Small intestine (tissue), 7 donors: ENCODE results near the gene NXNL1. TPM values are rescaled to one million over a fixed set of nuclear protein-coding genes. Genes with fewer than 3 reads are reported as not detected.
"Not testable (repeated sequence)": the region's sequence is repeated elsewhere in the genome, so short reads cannot be mapped to it uniquely, and the experiment has no call there.

Source experiments
- DNase-seq, 2 donors: peaks; one replicate each; pipeline versions ENCODE4 v3.0.0 to v3.0.0-alpha.2; 2013
- FAIRE-seq: peaks from 2 replicates; lab custom pipeline; 2012; peaks lifted over from hg19 to GRCh38; lab: Jason Lieb, UNC
- H3K27ac ChIP-seq, 3 donors: one replicate each; pipeline ENCODE4 v1.5.1; 2013; ENCODE audit warnings: low read length in 2 of 3, mild to moderate bottlenecking in 2 of 3, control low read depth in 1 of 3, inconsistent platforms in 1 of 3, low read depth in 1 of 3, moderate library complexity in 1 of 3
- H3K27me3 ChIP-seq, 3 donors: one replicate each; pipeline ENCODE4 v1.6.1; 2013; ENCODE audit warnings: low read length in 3 of 3, inconsistent platforms in 1 of 3; ENCODE audit not compliant: control insufficient read depth in 3 of 3, insufficient read depth in 3 of 3
- H3K36me3 ChIP-seq, 3 donors: one replicate each; pipeline ENCODE4 v1.6.1; 2013; ENCODE audit warnings: low read length in 3 of 3, inconsistent platforms in 1 of 3, low read depth in 1 of 3, mild to moderate bottlenecking in 1 of 3, moderate library complexity in 1 of 3; ENCODE audit not compliant: control insufficient read depth in 3 of 3, insufficient read depth in 2 of 3
- H3K4me1 ChIP-seq, 3 donors: one replicate each; pipeline ENCODE4 v1.6.1; 2013; ENCODE audit warnings: low read length in 2 of 3, inconsistent platforms in 1 of 3, low read depth in 1 of 3, mild to moderate bottlenecking in 1 of 3, moderate library complexity in 1 of 3; ENCODE audit not compliant: control insufficient read depth in 3 of 3, insufficient read depth in 2 of 3
- H3K4me3 ChIP-seq, 3 donors: one replicate each; pipeline ENCODE4 v1.5.1; 2013; ENCODE audit warnings: low read length in 3 of 3, control low read depth in 1 of 3, inconsistent platforms in 1 of 3, low read depth in 1 of 3, mild to moderate bottlenecking in 1 of 3, moderate library complexity in 1 of 3
- H3K9me3 ChIP-seq, 2 donors: one replicate each; pipeline ENCODE4 v1.6.1; 2013; ENCODE audit warnings: low read depth in 1 of 2, low read length in 1 of 2; ENCODE audit not compliant: control insufficient read depth in 2 of 2, insufficient read depth in 1 of 2
- WGBS, 3 donors: extraction: QIAGEN DNeasy Blood & Tissue Kit; methylation state at CpG; one replicate each; pipeline ENCODE4 v1.1.7; 2013; 5-methylcytosine and 5-hydroxymethylcytosine counted together
- polyA plus RNA-seq, 4 donors: library from polyadenylated mRNA; stranded (reverse) in 3 of 4; unstranded in 1 of 4; fragments of 200-250 nt in 3 of 4; fragments of 120-200 nt in 1 of 4; gene quantifications; one replicate each; pipeline versions ENCODE4 v1.2.1 to v1.2.3, GENCODE V29; 2013
- donor health status: healthy with polysubstance abuse.
- donor health status: control.
- donor health status: control.
- donor health status: Bipolar disorder and iron deficiency.
- donor health status: healthy.

The NXNL1 gene
- polyA plus RNA-seq, 4 donors, result not detected

DNA sequence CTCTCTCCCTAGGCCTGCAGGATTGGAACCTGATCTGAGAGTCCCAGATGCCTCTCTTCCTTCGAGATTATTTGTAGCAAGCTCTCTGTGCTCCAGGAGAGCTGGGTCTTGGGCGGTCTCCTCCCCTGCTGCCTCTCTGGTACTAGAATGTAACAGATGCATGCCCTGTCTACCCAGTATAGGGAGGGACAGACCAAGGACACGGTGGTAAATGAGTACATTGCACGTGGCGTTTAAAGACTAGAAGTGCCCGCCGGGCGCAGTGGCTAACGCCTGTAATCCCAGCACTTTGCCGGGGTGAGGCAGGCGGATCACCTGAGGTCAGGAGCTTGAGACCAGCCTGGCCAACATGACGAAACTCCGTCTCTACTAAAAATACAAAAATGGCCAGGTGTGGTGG lies 21.3 kb upstream of the NXNL1 start:
- 67 to 85% (median 72%) methylated on average over 13 of the region's 13 CpGs for WGBS, 3 donors
- Histone ChIP-seq H3K27me3 (no peaks in the 10 kb centered on the region), H3K4me3 (no peak overlapping the region), H3K9me3 (no peaks in the 10 kb centered on the region), H3K4me1 (no peaks in the 10 kb centered on the region), H3K36me3 (no peaks in the 10 kb centered on the region), H3K27ac (no peak overlapping the region)
- FAIRE-seq (no peak), DNase-seq (no peak)

DNA sequence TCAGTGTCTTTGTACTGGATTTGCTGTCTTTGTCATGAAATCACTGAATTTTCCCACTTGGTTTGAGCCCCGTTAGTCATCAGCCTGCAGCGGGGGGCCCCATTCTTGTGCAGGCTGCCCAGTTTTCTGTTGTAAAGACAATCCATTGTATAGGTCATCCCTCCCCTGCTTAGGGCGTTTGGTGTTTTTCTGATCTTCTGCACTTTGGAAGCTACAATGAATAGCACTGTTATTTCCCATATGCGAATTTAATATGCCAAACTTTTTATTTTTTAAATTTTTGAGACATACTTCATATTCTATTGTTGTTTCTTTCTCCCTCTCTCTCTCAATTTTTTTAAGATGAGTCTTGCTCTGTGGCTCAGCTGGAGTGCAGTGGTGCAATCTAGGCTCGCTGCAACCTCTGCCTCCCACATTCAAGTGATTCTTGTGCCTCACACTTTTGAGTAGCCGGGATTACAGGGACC lies 18.6 kb upstream of the NXNL1 start:
- Histone ChIP-seq H3K27me3 (no peaks in the 10 kb centered on the region), H3K36me3 (no peaks in the 10 kb centered on the region), H3K4me3 (no peak overlapping the region), H3K9me3 (no peaks in the 10 kb centered on the region), H3K27ac (no peak overlapping the region), H3K4me1 (no peaks in the 10 kb centered on the region)
- no peak for FAIRE-seq
- WGBS, 3 donors, result 78 to 86% (median 84%) methylated on average over 6 of the region's 6 CpGs
- no peak for DNase-seq

- no peak for DNase-seq
- H3K4me1 ChIP-seq, result peaks cover 0 to 7% (median 0%) of the 10 kb centered on the region in 3 donors
- WGBS, 3 donors, result 63 to 72% (median 67%) methylated on average over 10 of the region's 10 CpGs
- H3K9me3 ChIP-seq, result no peaks in the 10 kb centered on the region
- H3K27me3 ChIP-seq, result peaks cover 0 to 13% (median 0%) of the 10 kb centered on the region in 3 donors
- H3K27ac ChIP-seq, result peak overlapping the region in 1 of 3 donors; percentile 27
- FAIRE-seq, result no peak
- no peaks in the 10 kb centered on the region for H3K36me3 ChIP-seq
- no peak overlapping the region for H3K4me3 ChIP-seq
These were observed 14.9 kb upstream of the NXNL1 start for GRCh38 chr19:17475541-17476115.

DNA sequence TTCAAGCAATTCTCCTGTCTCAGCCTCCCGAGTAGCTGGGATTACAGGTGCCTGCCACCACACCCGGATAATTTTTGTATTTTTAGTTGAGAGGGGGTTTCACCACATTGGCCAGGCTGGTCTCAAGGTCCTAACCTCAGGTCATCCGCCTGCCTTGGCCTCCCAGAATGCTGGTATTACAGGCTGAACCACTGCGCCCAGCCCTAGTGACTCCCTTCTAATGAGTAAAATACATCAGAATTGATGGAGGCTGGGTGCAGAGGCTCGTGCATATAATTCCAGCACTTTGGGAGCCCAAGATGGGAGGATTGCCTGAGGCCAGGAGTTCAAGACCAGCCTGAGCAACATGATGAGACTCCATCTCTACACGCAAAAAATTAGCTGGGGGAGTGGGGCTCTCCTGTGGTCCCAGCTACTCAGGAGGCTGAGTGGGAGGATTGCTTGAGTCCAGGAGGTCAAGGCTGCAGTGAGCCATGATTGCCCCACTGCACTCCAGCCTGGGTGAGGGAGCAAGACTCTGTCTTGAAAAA lies 14.3 kb upstream of the NXNL1 start:
- not testable (repeated sequence) for DNase-seq, H3K27ac ChIP-seq, H3K4me3 ChIP-seq, H3K4me1 ChIP-seq, H3K9me3 ChIP-seq, H3K36me3 ChIP-seq, FAIRE-seq
- peaks cover 0 to 13% (median 0%) of the 10 kb centered on the region in 3 donors for H3K27me3 ChIP-seq
- 74 to 77% (median 76%) methylated on average over 6 of the region's 6 CpGs for WGBS, 3 donors

DNA sequence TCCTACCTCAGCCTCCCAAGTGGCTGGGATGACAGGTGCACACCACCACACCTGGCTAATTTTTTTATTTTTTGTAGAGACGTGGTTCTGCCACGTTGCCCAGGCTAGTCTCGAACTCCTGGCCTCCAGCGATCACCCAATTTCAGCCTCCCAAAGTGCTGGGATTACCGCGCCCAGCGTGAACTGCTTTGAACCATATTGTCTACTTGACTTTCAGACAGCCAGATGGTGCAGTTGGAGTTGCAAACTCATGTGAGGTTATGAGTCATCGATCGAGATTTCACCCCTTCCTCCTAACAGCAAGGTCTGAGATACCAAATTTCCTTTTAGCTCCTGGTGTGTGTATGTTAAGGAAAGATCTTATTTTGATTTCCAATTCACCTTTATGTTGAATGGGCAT lies 12.3 kb upstream of the NXNL1 start:
- Histone ChIP-seq H3K27ac (no peak overlapping the region), H3K36me3 (no peaks in the 10 kb centered on the region), H3K27me3 (peaks cover 0 to 23% (median 0%) of the 10 kb centered on the region in 3 donors), H3K4me3 (no peak overlapping the region), H3K4me1 (peaks cover 0 to 15% (median 0%) of the 10 kb centered on the region in 3 donors), H3K9me3 (no peaks in the 10 kb centered on the region)
- DNase-seq (peak in 1 of 2 donors; percentile 44), FAIRE-seq (no peak)
- 46 to 72% (median 50%) methylated on average over 9 of the region's 9 CpGs for WGBS, 3 donors

GRCh38 chr19:17471410-17472125 lies 10.8 kb upstream of the NXNL1 start:
- H3K27me3 ChIP-seq, result peaks cover 0 to 23% (median 0%) of the 10 kb centered on the region in 3 donors
- FAIRE-seq (no peak), DNase-seq (no peak)
- 39 to 57% (median 52%) methylated on average over 12 of the region's 12 CpGs for WGBS, 3 donors
- peaks cover 0 to 15% (median 0%) of the 10 kb centered on the region in 3 donors for H3K4me1 ChIP-seq
- H3K4me3 ChIP-seq, result peak overlapping the region in 2 of 3 donors; percentile 0 to 66
- H3K27ac ChIP-seq, result no peak overlapping the region
- H3K9me3 ChIP-seq, result no peaks in the 10 kb centered on the region
- H3K36me3 ChIP-seq, result no peaks in the 10 kb centered on the region

DNA sequence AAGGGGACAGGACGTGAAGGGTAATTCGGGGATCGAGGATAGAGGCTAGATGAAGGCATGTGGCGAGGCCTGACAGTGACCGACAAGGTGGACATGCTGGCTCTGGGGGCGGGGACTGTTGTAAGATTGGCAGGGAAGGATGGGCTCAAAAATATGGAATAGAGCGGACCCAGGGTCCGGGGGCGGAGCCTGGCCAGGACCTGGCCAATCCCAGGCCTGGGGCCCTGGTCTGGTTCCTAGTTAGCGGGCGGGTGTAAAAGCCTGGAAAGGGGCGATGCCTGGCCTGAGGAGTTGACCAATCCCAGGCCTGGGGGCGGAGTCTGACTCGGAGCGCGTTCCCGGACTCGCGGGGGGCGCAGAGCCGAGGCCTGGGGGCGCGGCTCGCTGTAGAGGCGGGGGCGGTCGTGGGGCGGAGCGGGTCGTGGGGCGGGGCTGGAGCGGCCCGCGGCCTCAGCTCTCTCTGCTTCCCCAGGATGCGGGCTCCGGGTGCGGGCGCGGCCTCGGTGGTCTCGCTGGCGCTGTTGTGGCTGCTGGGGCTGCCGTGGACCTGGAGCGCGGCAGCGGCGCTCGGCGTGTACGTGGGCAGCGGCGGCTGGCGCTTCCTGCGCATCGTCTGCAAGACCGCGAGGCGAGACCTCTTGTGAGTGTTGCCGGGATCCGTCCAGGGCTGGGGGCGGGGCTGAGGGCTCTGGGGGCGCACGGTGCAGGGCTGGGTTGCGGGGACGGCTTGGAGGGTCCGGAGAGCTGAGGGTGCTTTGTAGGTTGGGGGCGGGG lies 9.5 kb upstream of the NXNL1 start, which contains the start of gene SLC27A1:
Gene SLC27A1, plus strand, starts transcription at position 457 of the 774 bp plus-strand sequence. Its CDS starts 17 bp downstream, at position 474.
- H3K27ac ChIP-seq, result peak within 1 kb of the TSS in 2 of 3 donors; percentile 82

More for the DNA sequence above, 9.5 kb upstream of the NXNL1 start, which contains the start of gene SLC27A1:
- H3K36me3 ChIP-seq, result no peaks in the 10 kb centered on the region
- WGBS, 3 donors, result 0 to 1% (median 0%) methylated on average over 46 to 67 of the region's 67 CpGs
- peaks cover 0 to 23% (median 0%) of the 10 kb centered on the region in 3 donors for H3K27me3 ChIP-seq
- peaks cover 0 to 15% (median 0%) of the 10 kb centered on the region in 3 donors for H3K4me1 ChIP-seq
- FAIRE-seq (no peak), DNase-seq (peak; percentile 88 to 97)
- peak within 1 kb of the TSS; percentile 57 to 66 (median 63) for H3K4me3 ChIP-seq
- no peaks in the 10 kb centered on the region for H3K9me3 ChIP-seq
